Peyer's patch (tissue), 4 donors: ENCODE measurements around the gene FTO. TPM values are rescaled to one million over a fixed set of nuclear protein-coding genes. Genes with fewer than 3 reads are reported as not detected.

Source experiments
- DNase-seq, 3 donors: peaks; one replicate each; pipeline ENCODE4 v3.0.0-alpha.2; 2017 to 2019
- H3K27ac ChIP-seq, 4 donors: fragments of 200-600 bp; sonication (generic); one replicate each; pipeline ENCODE4 v1.5.1; 2016 to 2019
- H3K27me3 ChIP-seq, 2 donors: fragments of 200-600 bp; sonication (generic); one replicate each; pipeline ENCODE4 v1.5.1; 2019
- H3K36me3 ChIP-seq, 3 donors: fragments of 200-600 bp; sonication (generic); one replicate each; pipeline ENCODE4 v1.5.1; 2016 to 2019
- H3K4me1 ChIP-seq, 4 donors: fragments of 200-600 bp; sonication (generic); one replicate each; pipeline ENCODE4 v1.5.1; 2016 to 2019
- H3K4me3 ChIP-seq, 4 donors: fragments of 200-600 bp; sonication (generic); 1 replicate in 3 of 4; 2 replicates in 1 of 4; pipeline ENCODE4 v1.5.1; 2016 to 2019; ENCODE audit warnings: mild to moderate bottlenecking in 1 of 4
- H3K9me3 ChIP-seq, 4 donors: fragments of 200-600 bp; sonication (generic); one replicate each; pipeline ENCODE4 v1.5.1; 2016 to 2019; ENCODE audit warnings: mild to moderate bottlenecking in 1 of 4
- POLR2A ChIP-seq, 2 donors: fragments of 450-650 bp; IDR thresholded peaks; one replicate each; pipeline ENCODE4 v1.5.1; 2017; ENCODE audit warnings: antibody characterized with exemption in 2 of 2, mild to moderate bottlenecking in 2 of 2, moderate library complexity in 2 of 2
- total RNA-seq, 4 donors: library from RNA; depleted of rRNA; stranded (reverse); fragments of >200 nt; gene quantifications; one replicate each; pipeline ENCODE4 v1.1.0, GENCODE V29; 2016
- TF ChIP-seq, protein P1 (sequence below), 6 experiments: fragments of 450-650 bp in 4 of 6; fragments of 200-600 bp in 2 of 6; sonication (generic) in 1 of 6; IDR thresholded peaks; one replicate each; pipeline ENCODE4 v1.5.1; 2017 to 2019; ENCODE audit warnings: antibody characterized with exemption in 6 of 6, mild to moderate bottlenecking in 3 of 6, moderate library complexity in 1 of 6

Gene FTO
- total RNA-seq, 4 donors from 2014 or later, result 37.0 to 95.7 (median 45.1) TPM

DNA sequence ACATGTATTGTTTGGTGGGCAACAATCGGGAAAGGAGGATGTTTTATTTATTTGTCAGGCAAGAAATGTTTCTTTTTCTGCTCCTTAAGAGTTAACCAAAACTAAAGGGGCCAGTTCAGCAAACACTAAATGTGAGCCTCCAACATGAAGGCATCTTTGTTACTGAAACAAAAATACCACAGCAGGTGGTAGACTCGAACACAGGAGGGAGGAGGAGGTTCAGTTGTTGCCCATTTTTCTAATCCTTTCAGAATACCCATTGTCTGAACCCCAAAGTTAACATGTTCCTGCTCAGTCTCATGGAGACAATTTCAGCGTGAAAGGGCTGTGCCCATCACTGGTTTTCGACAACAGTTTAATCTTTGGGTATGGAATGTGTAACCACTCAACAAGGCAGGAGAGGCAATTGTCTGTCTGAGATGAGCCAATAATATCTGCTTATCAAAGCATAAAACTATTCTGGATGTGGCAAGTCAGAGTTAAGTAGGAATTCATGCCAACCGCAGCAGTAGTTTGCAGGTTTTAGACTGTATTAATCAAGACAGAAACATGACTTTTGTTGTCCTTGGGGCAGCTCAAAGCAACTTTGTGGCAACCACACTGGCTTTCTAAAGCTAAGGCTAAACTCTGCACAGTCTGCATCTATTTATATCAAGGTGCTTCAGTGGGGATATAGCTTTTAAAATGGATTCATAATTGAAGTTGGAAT is 211.7 kb downstream of the FTO start:
- no peaks in the 10 kb centered on the region for H3K9me3 ChIP-seq
- H3K36me3 ChIP-seq, result no peaks in the 10 kb centered on the region
- H3K27ac ChIP-seq, result no peak overlapping the region
- no peaks in the 10 kb centered on the region for H3K27me3 ChIP-seq
- H3K4me1 ChIP-seq, result peaks cover 0 to 6% (median 0%) of the 10 kb centered on the region in 4 donors
- H3K4me3 ChIP-seq, result no peak overlapping the region
- no peak for DNase-seq
- TF ChIP-seq POLR2A (IDR thresholded peaks at IDR 0.05), result no peak
- TF ChIP-seq, protein P1, sequence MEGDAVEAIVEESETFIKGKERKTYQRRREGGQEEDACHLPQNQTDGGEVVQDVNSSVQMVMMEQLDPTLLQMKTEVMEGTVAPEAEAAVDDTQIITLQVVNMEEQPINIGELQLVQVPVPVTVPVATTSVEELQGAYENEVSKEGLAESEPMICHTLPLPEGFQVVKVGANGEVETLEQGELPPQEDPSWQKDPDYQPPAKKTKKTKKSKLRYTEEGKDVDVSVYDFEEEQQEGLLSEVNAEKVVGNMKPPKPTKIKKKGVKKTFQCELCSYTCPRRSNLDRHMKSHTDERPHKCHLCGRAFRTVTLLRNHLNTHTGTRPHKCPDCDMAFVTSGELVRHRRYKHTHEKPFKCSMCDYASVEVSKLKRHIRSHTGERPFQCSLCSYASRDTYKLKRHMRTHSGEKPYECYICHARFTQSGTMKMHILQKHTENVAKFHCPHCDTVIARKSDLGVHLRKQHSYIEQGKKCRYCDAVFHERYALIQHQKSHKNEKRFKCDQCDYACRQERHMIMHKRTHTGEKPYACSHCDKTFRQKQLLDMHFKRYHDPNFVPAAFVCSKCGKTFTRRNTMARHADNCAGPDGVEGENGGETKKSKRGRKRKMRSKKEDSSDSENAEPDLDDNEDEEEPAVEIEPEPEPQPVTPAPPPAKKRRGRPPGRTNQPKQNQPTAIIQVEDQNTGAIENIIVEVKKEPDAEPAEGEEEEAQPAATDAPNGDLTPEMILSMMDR (IDR thresholded peaks at IDR 0.05), result no peak

DNA sequence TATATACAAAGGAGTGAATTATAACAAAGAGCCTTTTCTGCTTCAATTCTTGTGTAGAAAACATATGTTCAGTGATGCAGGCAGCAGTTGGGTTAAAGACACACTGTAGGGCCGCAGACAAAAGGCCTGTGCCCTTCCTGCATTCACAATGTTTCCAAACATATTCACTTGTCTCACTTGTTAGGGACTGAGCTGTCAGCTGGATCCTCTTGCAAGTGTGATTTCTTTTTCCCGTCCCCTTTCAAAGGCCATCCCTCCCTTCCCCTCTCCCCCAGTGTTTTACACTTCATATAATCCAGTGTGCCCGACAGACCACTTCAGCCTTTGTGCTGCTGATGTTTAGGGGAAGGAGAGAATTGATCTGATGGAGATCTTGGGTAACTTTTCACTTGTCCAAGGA is 217.0 kb downstream of the FTO start:
- DNase-seq, result no peak
- Histone ChIP-seq H3K9me3 (no peaks in the 10 kb centered on the region), H3K27ac (no peak overlapping the region), H3K27me3 (no peaks in the 10 kb centered on the region), H3K4me3 (no peak overlapping the region), H3K36me3 (no peaks in the 10 kb centered on the region), H3K4me1 (no peaks in the 10 kb centered on the region)
- no peak for TF ChIP-seq POLR2A (IDR thresholded peaks at IDR 0.05)
- TF ChIP-seq, protein P1 (IDR thresholded peaks at IDR 0.05), result no peak

DNA sequence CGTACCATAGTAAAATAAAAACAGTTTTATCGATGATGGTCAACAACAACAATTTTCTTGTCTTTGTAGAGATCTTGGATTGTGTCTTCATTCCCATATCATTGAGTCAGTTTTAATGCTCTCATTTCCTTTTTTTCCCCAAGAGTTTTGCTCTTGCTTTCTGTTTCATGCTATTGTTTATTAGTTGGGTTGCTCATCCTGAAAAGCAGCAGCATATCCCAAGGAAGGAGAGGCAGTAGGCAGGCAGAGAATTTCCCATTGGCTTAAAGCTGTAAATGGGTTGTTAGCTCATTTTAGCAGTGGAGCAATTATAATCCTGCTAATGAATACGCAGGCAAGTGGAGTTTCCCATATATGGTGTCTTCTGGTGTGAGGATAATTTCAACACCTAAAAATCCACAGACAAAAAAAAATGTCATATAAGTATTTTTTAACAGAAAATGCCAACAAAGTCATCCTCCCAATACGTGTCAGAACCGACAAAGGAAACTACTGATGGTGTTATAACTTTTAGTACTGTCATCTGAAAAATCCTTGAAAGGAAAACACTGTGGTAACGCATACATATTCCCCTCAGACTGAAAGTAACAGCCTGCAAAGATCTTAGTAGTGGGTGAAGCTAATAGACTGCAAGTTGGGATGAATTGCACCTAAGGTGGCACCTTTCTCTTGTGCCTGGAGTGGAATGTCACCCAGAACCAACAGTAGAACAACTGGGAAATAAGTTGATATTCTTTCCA is 218.3 kb downstream of the FTO start:
- DNase-seq, result no peak

DNA sequence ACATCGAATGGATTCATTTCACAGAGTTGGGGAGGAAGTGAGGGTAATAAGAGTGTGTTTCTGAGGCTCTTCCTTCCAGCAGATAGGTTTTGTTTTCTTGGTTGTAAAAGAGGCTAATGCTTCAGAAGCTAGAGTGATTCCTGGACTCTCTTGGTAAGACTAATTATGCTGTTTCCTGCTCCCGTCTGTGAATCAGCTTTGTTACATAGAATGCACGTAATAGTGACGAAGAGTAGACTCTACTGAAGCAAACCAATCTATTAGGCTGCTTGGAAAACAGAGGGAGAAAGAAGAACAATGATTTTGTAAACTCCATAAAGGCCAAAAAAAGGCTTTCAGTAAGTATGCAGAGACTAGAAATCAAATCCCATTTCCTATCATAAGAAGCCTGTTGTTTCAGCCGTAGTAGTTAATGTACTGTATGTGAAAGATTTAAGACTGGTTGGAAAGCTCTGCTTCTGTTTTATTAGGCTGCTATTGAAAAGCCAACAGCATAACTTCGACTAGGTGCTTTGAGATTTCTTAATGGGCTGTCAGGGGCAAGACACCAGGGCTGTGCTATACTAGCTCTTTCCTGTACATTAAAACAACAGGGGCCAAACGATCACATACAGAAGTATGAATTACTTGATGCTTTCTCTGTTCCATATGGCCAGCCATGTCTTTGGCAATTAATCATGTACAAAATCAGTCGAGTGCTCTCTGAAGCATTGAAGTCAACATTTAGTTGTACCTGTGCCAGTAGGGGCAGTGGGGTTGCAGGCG is 219.0 kb downstream of the FTO start:
- Histone ChIP-seq H3K27me3 (no peaks in the 10 kb centered on the region), H3K4me3 (no peak overlapping the region), H3K27ac (no peak overlapping the region), H3K36me3 (no peaks in the 10 kb centered on the region), H3K9me3 (no peaks in the 10 kb centered on the region), H3K4me1 (no peaks in the 10 kb centered on the region)
- TF ChIP-seq, protein P1 (IDR thresholded peaks at IDR 0.05), result no peak
- TF ChIP-seq POLR2A (IDR thresholded peaks at IDR 0.05), result no peak
- DNase-seq, result no peak

More for the DNA sequence above, 218.3 kb downstream of the FTO start:
- Histone ChIP-seq H3K9me3 (no peaks in the 10 kb centered on the region), H3K27ac (no peak overlapping the region), H3K4me1 (no peaks in the 10 kb centered on the region), H3K27me3 (no peaks in the 10 kb centered on the region), H3K36me3 (no peaks in the 10 kb centered on the region), H3K4me3 (no peak overlapping the region)
- TF ChIP-seq, protein P1 (IDR thresholded peaks at IDR 0.05), result no peak
- no peak for TF ChIP-seq POLR2A (IDR thresholded peaks at IDR 0.05)

DNA sequence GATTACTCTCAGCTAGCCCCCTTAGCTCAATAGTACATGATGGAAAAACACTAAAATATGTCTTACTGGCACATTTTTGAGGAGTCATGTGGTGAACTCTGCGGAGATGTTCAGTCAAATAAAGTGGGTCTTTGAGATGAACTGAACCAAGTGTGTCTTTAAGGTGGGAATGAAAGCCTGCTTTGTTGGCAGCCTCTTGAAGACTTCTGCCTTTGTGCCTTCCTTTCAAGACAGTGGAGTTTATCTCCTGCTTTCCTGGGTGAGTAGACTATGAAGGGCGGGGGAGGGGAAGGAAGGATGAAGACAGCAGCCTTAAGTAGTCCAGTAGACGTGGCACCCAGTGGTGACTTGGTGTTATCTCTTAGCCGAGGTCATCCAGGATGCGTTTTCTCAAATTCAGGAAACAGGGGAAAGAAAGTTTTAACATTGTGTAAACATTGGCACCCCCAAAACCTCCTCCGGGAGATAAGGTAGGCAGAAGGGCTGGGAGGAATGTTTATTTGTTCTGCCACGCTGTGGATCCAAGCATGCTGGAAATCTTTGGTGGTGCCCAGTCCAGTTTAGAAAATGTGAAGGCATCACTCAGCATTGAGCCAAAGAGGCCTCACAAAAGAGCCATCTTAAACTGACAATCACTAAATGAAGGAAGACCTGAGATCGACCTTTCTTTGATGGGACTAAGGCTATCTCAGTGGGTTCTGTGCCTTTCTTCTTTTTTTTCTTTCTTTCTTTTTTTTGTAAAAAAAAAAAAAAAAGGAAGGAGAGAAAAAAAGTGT is 220.6 kb downstream of the FTO start:
- no peaks in the 10 kb centered on the region for H3K27me3 ChIP-seq
- H3K4me1 ChIP-seq, result no peaks in the 10 kb centered on the region
- H3K27ac ChIP-seq, result no peak overlapping the region
- H3K9me3 ChIP-seq, result no peaks in the 10 kb centered on the region
- H3K36me3 ChIP-seq, result no peaks in the 10 kb centered on the region
- DNase-seq, result no peak
- TF ChIP-seq, protein P1 (IDR thresholded peaks at IDR 0.05), result no peak
- TF ChIP-seq POLR2A (IDR thresholded peaks at IDR 0.05), result no peak
- no peak overlapping the region for H3K4me3 ChIP-seq
